HepG2 (cell line): ENCODE results near the gene SNRPD3. TPM values are rescaled to one million over a fixed set of nuclear protein-coding genes. Genes with fewer than 3 reads are reported as not detected.

ENCODE experiments used
- BRD4 ChIP-seq: sonication (generic); formaldehyde crosslinking; IDR thresholded peaks from 2 replicates; pipeline ENCODE4 v1.4.0; 2020; ENCODE audit warnings: missing genetic modification reagents
- CTCF ChIP-seq: sonication (generic); formaldehyde crosslinking; IDR thresholded peaks from 2 replicates; pipeline ENCODE4 v1.5.0; 2020; ENCODE audit warnings: mild to moderate bottlenecking, missing genetic modification reagents, moderate library complexity
- DPF2 ChIP-seq: sonication (generic); formaldehyde crosslinking; IDR thresholded peaks from 2 replicates; pipeline ENCODE4 v1.4.0; 2020; ENCODE audit warnings: mild to moderate bottlenecking, low read depth, missing genetic modification reagents, borderline replicate concordance
- GATA4 ChIP-seq: sonication (generic); IDR thresholded peaks from 2 replicates; pipeline ENCODE4 v1.6.1; 2016; ENCODE audit warnings: antibody characterized with exemption, low read depth, borderline replicate concordance
- HNF1A ChIP-seq, 2 experiments: sonication (generic) in 1 of 2; formaldehyde crosslinking in 1 of 2; IDR thresholded peaks; 2 replicates each; pipeline versions ENCODE4 v1.4.0 to v1.6.1; 2016 to 2020; ENCODE audit warnings: borderline replicate concordance in 1 of 2, low read depth in 1 of 2, mild to moderate bottlenecking in 1 of 2, missing genetic modification reagents in 1 of 2
- HOXA5 ChIP-seq: sonication (generic); formaldehyde crosslinking; IDR thresholded peaks from 2 replicates; pipeline ENCODE4 v1.4.0; 2020; ENCODE audit warnings: missing genetic modification reagents
- KMT2B ChIP-seq: IDR thresholded peaks from 2 replicates; pipeline ENCODE4 v1.6.1; 2016; ENCODE audit warnings: missing genetic modification reagents, missing compliant biosample characterization
- MAZ ChIP-seq, 2 experiments: sonication (generic) in 1 of 2; formaldehyde crosslinking in 1 of 2; IDR thresholded peaks; 2 replicates each; pipeline versions ENCODE4 v1.5.0 to v1.6.1; 2012 to 2020; ENCODE audit warnings: low read depth in 2 of 2, mild to moderate bottlenecking in 2 of 2, borderline replicate concordance in 1 of 2, improper control_type of control experiment in 1 of 2, low read length in 1 of 2, missing genetic modification reagents in 1 of 2, moderate library complexity in 1 of 2
- NFRKB ChIP-seq: fragments of 450-650 bp; IDR thresholded peaks from 2 replicates; pipeline ENCODE4 v1.6.1; 2017
- PATZ1 ChIP-seq: sonication (generic); formaldehyde crosslinking; IDR thresholded peaks from 2 replicates; pipeline ENCODE4 v1.4.0; 2020; ENCODE audit warnings: missing genetic modification reagents
- POLR2G ChIP-seq: fragments of 200-400 bp; formaldehyde crosslinking; IDR thresholded peaks from 2 replicates; pipeline ENCODE4 v1.6.1; 2018; ENCODE audit warnings: mild to moderate bottlenecking, low read depth, low read length, moderate library complexity
- SOX13 ChIP-seq, 3 experiments: fragments of 450-650 bp in 1 of 3; sonication (generic) in 1 of 3; formaldehyde crosslinking in 1 of 3; IDR thresholded peaks in 2 of 3; conservative IDR thresholded peaks in 1 of 3; 2 replicates each; pipeline versions ENCODE4 v1.5.0 to v1.6.1; 2016 to 2020; ENCODE audit warnings: antibody characterized with exemption in 1 of 3, mild to moderate bottlenecking in 1 of 3, missing compliant biosample characterization in 1 of 3, missing genetic modification reagents in 1 of 3, moderate library complexity in 1 of 3
- SPEN ChIP-seq: sonication (generic); formaldehyde crosslinking; IDR thresholded peaks from 2 replicates; pipeline ENCODE4 v1.5.1; 2020; ENCODE audit warnings: low read depth, mild to moderate bottlenecking, missing genetic modification reagents
- TSC22D2 ChIP-seq: sonication (generic); formaldehyde crosslinking; IDR thresholded peaks from 2 replicates; pipeline ENCODE4 v1.5.1; 2020; ENCODE audit warnings: missing genetic modification reagents, mild to moderate bottlenecking, borderline replicate concordance
- ZFP91 ChIP-seq: sonication (generic); formaldehyde crosslinking; IDR thresholded peaks from 2 replicates; pipeline ENCODE4 v1.9.0; 2022; ENCODE audit warnings: missing genetic modification reagents, mild to moderate bottlenecking, borderline replicate concordance
- ZNF615 ChIP-seq: sonication (generic); formaldehyde crosslinking; IDR thresholded peaks from 2 replicates; pipeline ENCODE4 v1.5.0; 2020; ENCODE audit warnings: mild to moderate bottlenecking, missing genetic modification reagents, borderline replicate concordance
- polyA plus RNA-seq, 8 experiments: library from polyadenylated mRNA; depleted of rRNA in 3 of 8; stranded (reverse) in 7 of 8; unstranded in 1 of 8; fragments of >200 nt; fragmentation: Illumina TruSeq in 4 of 8; extraction: Trizol in 4 of 8; gene quantifications; 2 replicates each; pipeline versions ENCODE4 v1.2.1 to v1.2.3, GENCODE V29; 2011 to 2016; ENCODE audit warnings: low read depth in 4 of 8, missing spikeins in 1 of 8, mixed read lengths in 1 of 8; ENCODE audit not compliant: insufficient read depth in 1 of 8
- total RNA-seq, 5 experiments: library from RNA; depleted of rRNA; stranded (reverse); fragments of >200 nt; fragmentation: Illumina TruSeq; extraction: Trizol; gene quantifications; 2 replicates each; pipeline ENCODE4 v1.2.3, GENCODE V29; 2016; ENCODE audit warnings: low read depth in 1 of 5

SNRPD3 gene
- total and polyA plus RNA-seq, 2 of the 13 experiments (the other 11 are each of a cell fraction or from before 2014, with no cell fraction given): 110 to 209 TPM

GRCh38 chr22:24583221-24584165 is 27.7 kb downstream of the SNRPD3 start (continued):
- TF ChIP-seq PATZ1 (no peak; the same call in 1 of the 2 replicates), BRD4 (CRISPR knock-in tag) (no peak), SPEN (CRISPR knock-in tag) (peak; percentile 67; the same call in 1 of the 2 replicates), POLR2G (peak; percentile 46; the same call in 1 of the 2 replicates), HNF1A (IDR thresholded peaks at IDR 0.05; ENCODE audit: low read depth) (no peak), HNF1A (CRISPR knock-in tag; IDR thresholded peaks at IDR 0.05; ENCODE audit: borderline replicate concordance) (no peak; the same call in 1 of the 2 replicates), DPF2 (CRISPR knock-in tag) (0 out of 2 replicates have a peak, but pooled peaks have one; percentile 21), NFRKB (no peak), ZFP91 (CRISPR knock-in tag) (peak; percentile 65), HOXA5 (CRISPR knock-in tag) (no peak), SOX13 (IDR thresholded peaks at IDR 0.05) (no peak), SOX13 (CRISPR knock-in tag; conservative IDR thresholded peaks at IDR 0.05 in 1 of 2, IDR thresholded peaks at IDR 0.05 in 1 of 2) (no peak), TSC22D2 (CRISPR knock-in tag) (no peak), GATA4 (no peak), CTCF (CRISPR knock-in tag) (0 out of 2 replicates have a peak, but pooled peaks have one; percentile 2), MAZ (IDR thresholded peaks at IDR 0.05; ENCODE audit: borderline replicate concordance, low read depth, low read length) (no peak), MAZ (CRISPR knock-in tag; IDR thresholded peaks at IDR 0.05; ENCODE audit: low read depth) (no peak), KMT2B (CRISPR knock-in tag) (no peak), ZNF615 (no peak)
